ENCODE results near the gene DSCAM.

Gene DSCAM

DNA sequence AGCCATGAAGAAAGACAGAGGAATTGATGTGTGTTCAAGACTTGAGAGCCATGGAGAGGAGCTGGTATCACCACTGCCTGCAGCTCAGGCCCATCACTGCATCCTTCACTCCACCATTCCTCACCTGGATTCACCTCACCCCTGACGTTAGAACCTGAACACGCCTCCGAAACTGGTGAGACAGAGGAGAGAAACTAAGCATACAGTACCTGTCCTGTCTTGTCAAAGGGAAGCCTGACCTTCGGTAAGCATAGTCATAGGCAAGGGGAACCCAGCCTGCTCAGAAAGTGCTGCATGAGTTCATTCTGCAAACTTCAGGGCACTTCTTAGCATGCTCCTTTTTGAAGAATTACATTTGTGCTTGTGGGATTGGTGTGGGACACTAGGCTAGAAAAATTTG, 425.8 kb downstream of the DSCAM start:
- no peak for TF ChIP-seq CTCF (IDR thresholded peaks at IDR 0.05; ENCODE audit: control insufficient read depth, insufficient read depth, low read depth, low read length, missing control alignments)
- no peak for DNase-seq (ENCODE audit: low read depth)
- no peak overlapping the region for H3K4me3 ChIP-seq (ENCODE audit: control insufficient read depth, low read depth, low read length)

DNA sequence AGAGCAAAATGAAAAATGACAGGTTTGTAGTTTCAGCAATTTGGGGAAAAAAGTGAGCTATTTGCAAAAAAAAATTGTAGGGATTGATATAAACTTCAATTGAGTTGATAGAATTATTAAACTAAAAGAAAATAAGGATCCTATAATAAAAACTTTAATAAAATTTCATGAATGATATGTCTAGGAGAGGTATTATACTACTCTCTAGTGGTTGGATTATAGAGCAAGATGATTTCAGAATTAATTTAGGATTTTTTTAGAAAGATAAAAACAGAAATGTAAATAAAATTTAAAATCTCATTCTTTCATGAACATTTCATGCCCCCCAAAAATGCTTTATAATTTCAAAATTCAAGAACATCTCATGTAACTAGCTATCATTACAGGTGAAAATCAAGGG, 430.4 kb downstream of the DSCAM start:
- no peak overlapping the region for H3K4me3 ChIP-seq (ENCODE audit: control insufficient read depth, low read depth, low read length)
- DNase-seq (ENCODE audit: low read depth): no peak
- no peak for TF ChIP-seq CTCF (IDR thresholded peaks at IDR 0.05; ENCODE audit: control insufficient read depth, insufficient read depth, low read depth, low read length, missing control alignments)

DNA sequence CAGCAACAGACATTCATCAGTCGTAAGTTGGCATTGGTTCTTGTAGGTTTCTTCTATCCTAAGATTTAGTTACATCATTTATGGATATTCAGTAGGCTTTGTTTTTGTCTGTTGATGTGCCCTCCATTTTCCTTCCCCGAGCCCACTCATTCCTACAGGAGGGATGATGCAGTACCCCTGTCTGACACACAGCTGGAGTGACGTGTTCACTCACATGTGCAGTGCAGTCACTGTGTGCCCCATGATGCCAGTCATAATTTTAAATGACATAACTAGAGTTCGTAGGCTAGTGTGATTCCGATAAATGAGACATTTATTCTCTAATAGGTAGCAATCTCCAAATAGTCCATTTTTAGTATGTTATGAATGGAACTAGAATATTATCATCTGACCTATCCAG, 438.4 kb downstream of the DSCAM start:
- no peak overlapping the region for H3K4me3 ChIP-seq (ENCODE audit: control insufficient read depth, low read depth, low read length)
- TF ChIP-seq CTCF (IDR thresholded peaks at IDR 0.05; ENCODE audit: control insufficient read depth, insufficient read depth, low read depth, low read length, missing control alignments): no peak
- DNase-seq (ENCODE audit: low read depth): no peak

- no peak for TF ChIP-seq CTCF (IDR thresholded peaks at IDR 0.05; ENCODE audit: control insufficient read depth, insufficient read depth, low read depth, low read length, missing control alignments)
- H3K4me3 ChIP-seq (ENCODE audit: control insufficient read depth, low read depth, low read length): no peak overlapping the region
- no peak for DNase-seq (ENCODE audit: low read depth)
These were observed 442.6 kb downstream of the DSCAM start for GRCh38 chr21:40404396-40404800.

GRCh38 chr21:40402884-40403582, 443.9 kb downstream of the DSCAM start:
- no peak for DNase-seq (ENCODE audit: low read depth)
- no peak for TF ChIP-seq CTCF (IDR thresholded peaks at IDR 0.05; ENCODE audit: control insufficient read depth, insufficient read depth, low read depth, low read length, missing control alignments)

DNA sequence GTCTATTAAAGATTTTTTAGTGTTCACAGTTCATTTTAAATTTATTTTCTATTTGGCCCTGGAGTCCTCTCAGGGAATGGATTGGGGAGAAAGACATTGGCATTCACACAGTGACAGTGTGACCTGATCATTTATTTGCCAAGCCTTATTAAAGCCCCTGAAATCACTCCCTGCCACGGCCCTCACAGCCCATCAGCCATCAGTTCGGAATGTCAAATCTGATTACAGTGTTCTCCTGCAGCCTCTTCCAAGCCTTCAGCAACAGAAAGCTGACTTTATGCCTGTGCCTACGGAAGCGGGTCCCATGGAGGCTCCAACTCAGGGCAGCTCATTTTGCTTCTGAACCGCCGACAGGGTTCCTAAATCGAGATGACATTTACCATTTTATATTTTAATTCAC, 451.2 kb downstream of the DSCAM start:
- no peak for TF ChIP-seq CTCF (IDR thresholded peaks at IDR 0.05; ENCODE audit: control insufficient read depth, insufficient read depth, low read depth, low read length, missing control alignments)
- DNase-seq (ENCODE audit: low read depth): no peak
- H3K4me3 ChIP-seq (ENCODE audit: control insufficient read depth, low read depth, low read length): no peak overlapping the region

More at GRCh38 chr21:40402884-40403582, 443.9 kb downstream of the DSCAM start:
- H3K4me3 ChIP-seq (ENCODE audit: control insufficient read depth, low read depth, low read length): no peak overlapping the region
